Keratinocyte (primary cell): Measurements from ENCODE around the gene RRAGC. TPM values are rescaled to one million over a fixed set of nuclear protein-coding genes. Genes with fewer than 3 reads are reported as not detected.

Experiments used
- DNase-seq: peaks from one replicate; pipeline ENCODE4 v3.0.0-alpha.2; 2011; ENCODE audit warnings: low read depth, missing footprints, low spot score
- FAIRE-seq: peaks from 2 replicates; lab custom pipeline; 2011; peaks lifted over from hg19 to GRCh38; lab: Jason Lieb, UNC
- H2AFZ ChIP-seq: 2 replicates; pipeline ENCODE4 v1.6.0; 2012; ENCODE audit warnings: low read length, control low read depth, inconsistent platforms; ENCODE audit not compliant: control insufficient read depth
- H3K27ac ChIP-seq: 2 replicates; pipeline ENCODE4 v1.5.1; 2011; ENCODE audit warnings: low read length; ENCODE audit not compliant: control insufficient read depth, insufficient read depth
- H3K27me3 ChIP-seq: 3 replicates; pipeline ENCODE4 v1.6.0; 2011; ENCODE audit warnings: low read length; ENCODE audit not compliant: control insufficient read depth, insufficient read depth; ENCODE audit errors: extremely low read depth
- H3K36me3 ChIP-seq, 2 experiments: 2 replicates in 1 of 2; 3 replicates in 1 of 2; pipeline ENCODE4 v1.5.1; 2011; ENCODE audit warnings: low read length in 2 of 2, mild to moderate bottlenecking in 1 of 2; ENCODE audit not compliant: control insufficient read depth in 2 of 2, insufficient read depth in 2 of 2; ENCODE audit errors: extremely low read depth in 1 of 2
- H3K4me1 ChIP-seq: 3 replicates; pipeline ENCODE4 v1.5.1; 2011; ENCODE audit warnings: low read length; ENCODE audit not compliant: control insufficient read depth, insufficient read depth; ENCODE audit errors: extremely low read depth
- H3K4me2 ChIP-seq: 3 replicates; pipeline ENCODE4 v1.6.0; 2011; ENCODE audit warnings: low read depth, low read length; ENCODE audit not compliant: control insufficient read depth, insufficient read depth; ENCODE audit errors: extremely low read depth
- H3K4me3 ChIP-seq, 3 experiments: fragments of 200-600 bp in 1 of 3; sonication (generic) in 1 of 3; 2 replicates in 2 of 3; 3 replicates in 1 of 3; pipeline ENCODE4 v1.5.1; 2011 to 2016; ENCODE audit warnings: low read length in 3 of 3, mild to moderate bottlenecking in 3 of 3, control low read depth in 2 of 3, inconsistent platforms in 1 of 3, low read depth in 1 of 3, mixed read lengths in 1 of 3, mixed run types in 1 of 3, moderate library complexity in 1 of 3; ENCODE audit not compliant: control insufficient read depth in 2 of 3, insufficient read depth in 2 of 3; ENCODE audit errors: extremely low read depth in 1 of 3
- H3K79me2 ChIP-seq: 2 replicates; pipeline ENCODE4 v1.6.0; 2012; ENCODE audit warnings: low read length; ENCODE audit not compliant: control insufficient read depth, insufficient read depth
- H3K9ac ChIP-seq: 3 replicates; pipeline ENCODE4 v1.6.0; 2011; ENCODE audit warnings: low read length; ENCODE audit not compliant: control insufficient read depth, insufficient read depth; ENCODE audit errors: extremely low read depth
- H3K9me1 ChIP-seq: 3 replicates; pipeline ENCODE4 v1.6.0; 2011; ENCODE audit warnings: low read length; ENCODE audit not compliant: control insufficient read depth, insufficient read depth; ENCODE audit errors: extremely low read depth
- H3K9me3 ChIP-seq: 2 replicates; pipeline ENCODE4 v1.5.1; 2012; ENCODE audit warnings: low read depth, low read length; ENCODE audit not compliant: control insufficient read depth
- H4K20me1 ChIP-seq: 3 replicates; pipeline ENCODE4 v1.6.0; 2011; ENCODE audit warnings: low read length; ENCODE audit not compliant: control insufficient read depth, insufficient read depth; ENCODE audit errors: extremely low read depth
- CTCF ChIP-seq, 3 experiments: IDR thresholded peaks in 1 of 3; conservative IDR thresholded peaks in 1 of 3; optimal IDR thresholded peaks in 1 of 3; 2 replicates in 2 of 3; 3 replicates in 1 of 3; pipeline versions ENCODE3 to v1.5.1; 2011; ENCODE audit warnings: low read length in 3 of 3, mild to moderate bottlenecking in 3 of 3, moderate library complexity in 2 of 3, control low read depth in 1 of 3, inconsistent platforms in 1 of 3; ENCODE audit not compliant: insufficient read depth in 2 of 3; ENCODE audit errors: extremely low read depth in 1 of 3
- EZH2 ChIP-seq: IDR thresholded peaks from one replicate; pipeline ENCODE4 v1.6.1; 2012; ENCODE audit warnings: inconsistent platforms, mild to moderate bottlenecking, low read length, moderate library complexity
- dilution Hi-C: fragments of 300-500 bp; cut with MboI; formaldehyde crosslinking; loops from one replicate; pipeline ENCODE4 v1.7.0; 2020; ENCODE audit warnings: low sequenced_read_pairs; ENCODE audit not compliant: extremely low pct_ligation_motif_present
- polyA plus RNA-seq, 5 experiments: library from polyadenylated mRNA; depleted of rRNA in 3 of 5; stranded (reverse) in 3 of 5; stranded (forward) in 1 of 5; unstranded in 1 of 5; fragments of >200 nt; gene quantifications; 1 replicate in 1 of 5; 2 replicates in 3 of 5; 3 replicates in 1 of 5; pipeline versions ENCODE4 v1.2.1 to v1.2.3, GENCODE V29; 2011 to 2012; ENCODE audit warnings: missing spikeins in 2 of 5, low read depth in 1 of 5, low replicate concordance in 1 of 5

RRAGC gene
- polyA plus RNA-seq, 1 donor (not counting 4 experiments of a cell fraction or from before 2014, with no cell fraction given) = 37.8 TPM

- H4K20me1 ChIP-seq = no peaks in the 10 kb centered on the region
- no peak overlapping the region for H2AFZ ChIP-seq
- H3K4me3 ChIP-seq = no peak overlapping the region
- FAIRE-seq (peak; percentile 98), DNase-seq (peak; percentile 55)
- no peaks in the 10 kb centered on the region for H3K9me1 ChIP-seq
- H3K4me2 ChIP-seq = no peak overlapping the region
- H3K9ac ChIP-seq = no peak overlapping the region
- no peaks in the 10 kb centered on the region for H3K79me2 ChIP-seq
- H3K9me3 ChIP-seq = no peaks in the 10 kb centered on the region
- TF ChIP-seq CTCF (optimal IDR thresholded peaks at IDR 0.05 in 1 of 3, IDR thresholded peaks at IDR 0.05 in 1 of 3, conservative IDR thresholded peaks at IDR 0.05 in 1 of 3; ENCODE audit: extremely low read depth in 1 of 3, insufficient read depth in 2 of 3, low read length in 3 of 3) (peak; percentile 54 to 86 (median 81)), EZH2 (no peak)
- dilution Hi-C loops = no loop called here
- H3K4me1 ChIP-seq = no peaks in the 10 kb centered on the region
- H3K27me3 ChIP-seq = peaks cover 3% of the 10 kb centered on the region
- H3K36me3 ChIP-seq = peaks cover 0 to 9% of the 10 kb centered on the region in 2 experiments
- no peak overlapping the region for H3K27ac ChIP-seq
Measured at GRCh38 chr1:38834937-38835827, 24.4 kb downstream of the RRAGC start.

- no peak for TF ChIP-seq CTCF (optimal IDR thresholded peaks at IDR 0.05 in 1 of 3, IDR thresholded peaks at IDR 0.05 in 1 of 3, conservative IDR thresholded peaks at IDR 0.05 in 1 of 3; ENCODE audit: extremely low read depth in 1 of 3, insufficient read depth in 2 of 3, low read length in 3 of 3)
- no peak for TF ChIP-seq EZH2
- Histone ChIP-seq H3K4me3 (no peak overlapping the region), H3K36me3 (peaks cover 0 to 6% of the 10 kb centered on the region in 2 experiments), H3K27me3 (peaks cover 3% of the 10 kb centered on the region), H3K9me1 (no peaks in the 10 kb centered on the region), H3K9ac (no peak overlapping the region), H3K4me1 (no peaks in the 10 kb centered on the region), H4K20me1 (no peaks in the 10 kb centered on the region), H3K27ac (no peak overlapping the region), H3K9me3 (no peaks in the 10 kb centered on the region), H3K4me2 (no peak overlapping the region), H3K79me2 (no peaks in the 10 kb centered on the region), H2AFZ (no peak overlapping the region)
- FAIRE-seq (no peak), DNase-seq (no peak)
- dilution Hi-C loops = no loop called here
Measured at GRCh38 chr1:38834221-38834782, 25.3 kb downstream of the RRAGC start.
